HEK293 (cell line): ENCODE data around the gene OSBPL1A.

Source experiments
- GFI1B ChIP-seq: fragments of 450-650 bp; formaldehyde crosslinking; IDR thresholded peaks from 2 replicates; pipeline ENCODE4 v1.5.1; 2016; ENCODE audit warnings: missing biosample characterization, missing genetic modification characterization
- KLF7 ChIP-seq: fragments of 450-650 bp; formaldehyde crosslinking; IDR thresholded peaks from 2 replicates; pipeline ENCODE4 v1.5.1; 2016; ENCODE audit warnings: missing biosample characterization, missing genetic modification characterization, borderline replicate concordance
- OVOL3 ChIP-seq: fragments of 450-650 bp; formaldehyde crosslinking; IDR thresholded peaks from 2 replicates; pipeline ENCODE4 v1.5.1; 2016; ENCODE audit warnings: missing biosample characterization, missing genetic modification characterization
- SP2 ChIP-seq: fragments of 450-650 bp; formaldehyde crosslinking; IDR thresholded peaks from 2 replicates; pipeline ENCODE4 v1.5.1; 2016; ENCODE audit warnings: missing biosample characterization, missing genetic modification characterization
- SP3 ChIP-seq: fragments of 450-650 bp; formaldehyde crosslinking; IDR thresholded peaks from 2 replicates; pipeline ENCODE4 v1.5.1; 2016; ENCODE audit warnings: missing biosample characterization, missing genetic modification characterization
- ZBTB7A ChIP-seq: fragments of 450-650 bp; formaldehyde crosslinking; IDR thresholded peaks from 2 replicates; pipeline ENCODE4 v1.5.1; 2016; ENCODE audit warnings: low read depth, missing biosample characterization, missing genetic modification characterization
- ZBTB8A ChIP-seq: fragments of 450-650 bp; formaldehyde crosslinking; IDR thresholded peaks from 2 replicates; pipeline ENCODE4 v1.5.1; 2016; ENCODE audit warnings: missing biosample characterization, missing genetic modification characterization
- ZNF114 ChIP-seq: fragments of 450-650 bp; formaldehyde crosslinking; IDR thresholded peaks from 2 replicates; pipeline ENCODE4 v1.5.0; 2017; ENCODE audit warnings: missing biosample characterization, missing genetic modification characterization
- ZNF140 ChIP-seq: fragments of 450-650 bp; formaldehyde crosslinking; IDR thresholded peaks from 2 replicates; pipeline ENCODE4 v1.5.1; 2016; ENCODE audit warnings: missing biosample characterization, missing genetic modification characterization
- ZNF175 ChIP-seq: fragments of 450-650 bp; formaldehyde crosslinking; IDR thresholded peaks from 2 replicates; pipeline ENCODE4 v1.5.1; 2016; ENCODE audit warnings: missing biosample characterization, missing genetic modification characterization
- ZNF214 ChIP-seq: fragments of 450-650 bp; formaldehyde crosslinking; IDR thresholded peaks from 2 replicates; pipeline ENCODE4 v1.5.1; 2017; ENCODE audit warnings: missing biosample characterization, mild to moderate bottlenecking, missing genetic modification characterization, borderline replicate concordance
- ZNF324 ChIP-seq: fragments of 450-650 bp; formaldehyde crosslinking; IDR thresholded peaks from 2 replicates; pipeline ENCODE4 v1.5.1; 2016; ENCODE audit warnings: missing biosample characterization, missing genetic modification characterization
- ZNF354C ChIP-seq: fragments of 450-650 bp; formaldehyde crosslinking; IDR thresholded peaks from 2 replicates; pipeline ENCODE4 v1.5.1; 2016; ENCODE audit warnings: missing biosample characterization, missing genetic modification characterization, low read depth, borderline replicate concordance
- ZNF404 ChIP-seq: fragments of 450-650 bp; formaldehyde crosslinking; IDR thresholded peaks from 2 replicates; pipeline ENCODE4 v1.5.1; 2017; ENCODE audit warnings: missing biosample characterization, missing genetic modification characterization
- ZNF416 ChIP-seq: fragments of 450-650 bp; formaldehyde crosslinking; IDR thresholded peaks from 2 replicates; pipeline ENCODE4 v1.5.1; 2016; ENCODE audit warnings: missing biosample characterization, missing genetic modification characterization
- ZNF473 ChIP-seq: fragments of 450-650 bp; formaldehyde crosslinking; IDR thresholded peaks from 2 replicates; pipeline ENCODE4 v1.5.1; 2017; ENCODE audit warnings: missing biosample characterization, missing genetic modification characterization
- ZNF530 ChIP-seq: fragments of 450-650 bp; formaldehyde crosslinking; IDR thresholded peaks from 2 replicates; pipeline ENCODE4 v1.5.1; 2016; ENCODE audit warnings: low read depth, missing biosample characterization, missing genetic modification characterization
- ZNF654 ChIP-seq: fragments of 450-650 bp; formaldehyde crosslinking; IDR thresholded peaks from 2 replicates; pipeline ENCODE4 v1.5.1; 2016; ENCODE audit warnings: low read depth, missing biosample characterization, missing genetic modification characterization
- ZNF677 ChIP-seq: fragments of 450-650 bp; IDR thresholded peaks from 2 replicates; pipeline ENCODE4 v1.5.0; 2018; ENCODE audit warnings: missing biosample characterization, mild to moderate bottlenecking, missing genetic modification characterization, moderate library complexity
- ZNF707 ChIP-seq: fragments of 450-650 bp; formaldehyde crosslinking; IDR thresholded peaks from 2 replicates; pipeline ENCODE4 v1.5.1; 2016; ENCODE audit warnings: missing biosample characterization, missing genetic modification characterization
- ZNF843 ChIP-seq: fragments of 450-650 bp; formaldehyde crosslinking; IDR thresholded peaks from 2 replicates; pipeline ENCODE4 v1.5.1; 2016; ENCODE audit warnings: missing biosample characterization, missing genetic modification characterization
- TF ChIP-seq, protein P1 (sequence below): fragments of 450-650 bp; formaldehyde crosslinking; IDR thresholded peaks from 2 replicates; pipeline ENCODE4 v1.5.1; 2016; ENCODE audit warnings: missing biosample characterization, missing genetic modification characterization
- TF ChIP-seq, protein P2 (sequence below): fragments of 450-650 bp; formaldehyde crosslinking; IDR thresholded peaks from 2 replicates; pipeline ENCODE4 v1.5.1; 2016; ENCODE audit warnings: missing biosample characterization, missing genetic modification characterization
- TF ChIP-seq, protein P3 (sequence below): fragments of 450-650 bp; formaldehyde crosslinking; IDR thresholded peaks from 2 replicates; pipeline ENCODE4 v1.5.1; 2016; ENCODE audit warnings: missing biosample characterization, missing genetic modification characterization
- TF ChIP-seq, protein P4 (sequence below): IDR thresholded peaks from 2 replicates; pipeline ENCODE4 v1.6.1; 2011; ENCODE audit warnings: mild to moderate bottlenecking, low read depth, low read length, borderline replicate concordance
- TF ChIP-seq, protein P5 (sequence below): fragments of 450-650 bp; IDR thresholded peaks from 2 replicates; pipeline ENCODE4 v1.5.1; 2018; ENCODE audit warnings: missing biosample characterization, missing genetic modification characterization
- TF ChIP-seq, protein P6 (sequence below): fragments of 450-650 bp; formaldehyde crosslinking; IDR thresholded peaks from 2 replicates; pipeline ENCODE4 v1.5.1; 2016; ENCODE audit warnings: missing biosample characterization, missing genetic modification characterization, borderline replicate concordance
- TF ChIP-seq, protein P7 (sequence below): fragments of 450-650 bp; formaldehyde crosslinking; IDR thresholded peaks from 2 replicates; pipeline ENCODE4 v1.5.1; 2016; ENCODE audit warnings: missing biosample characterization, missing genetic modification characterization

Gene OSBPL1A

DNA sequence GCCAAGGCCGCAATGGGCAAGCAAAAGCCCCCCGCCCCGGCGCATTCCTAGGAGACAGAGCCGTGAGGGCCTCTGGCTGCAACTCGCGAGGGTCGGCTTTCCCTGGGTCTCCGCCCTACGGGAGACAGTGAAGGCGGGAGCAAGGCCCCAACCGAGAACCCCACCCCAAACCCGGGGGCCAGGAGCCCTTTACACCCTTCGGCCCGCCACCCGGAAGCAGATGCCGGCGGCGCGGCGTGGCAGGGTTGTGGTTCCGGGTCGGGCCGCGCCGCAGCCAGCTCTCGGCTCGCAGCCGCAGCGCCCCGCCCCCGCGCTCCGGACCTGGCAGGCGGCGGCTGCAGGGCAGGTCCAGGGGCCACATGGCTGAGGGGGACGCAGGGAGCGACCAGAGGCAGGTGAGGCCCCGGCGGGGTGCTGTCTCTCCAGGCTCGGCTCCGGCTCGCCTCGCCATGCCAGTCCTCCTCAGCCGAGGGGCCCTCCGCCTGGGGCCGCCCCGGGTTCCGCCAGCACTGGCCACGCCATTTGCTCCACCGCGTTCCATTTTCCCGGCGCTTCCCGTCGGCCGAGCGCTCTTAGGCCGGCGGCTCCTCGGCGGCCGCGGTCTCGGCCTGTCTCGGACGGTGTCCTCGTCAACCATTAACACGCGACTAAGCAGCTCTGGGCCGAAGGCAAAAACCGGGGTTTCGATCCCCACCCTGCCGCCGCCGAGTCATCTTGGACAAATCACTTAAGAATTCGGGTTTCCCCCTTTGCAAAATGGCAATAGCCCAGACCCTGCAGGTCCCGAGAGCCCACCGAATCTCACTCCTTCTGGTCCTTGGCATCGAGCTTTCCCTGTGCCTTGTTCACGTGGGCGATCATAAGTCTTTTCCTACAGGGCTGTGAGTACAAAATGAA is 29.0 kb upstream of the OSBPL1A start, which contains the start of gene IMPACT (continued):
- TF ChIP-seq ZNF214 (no peak), ZNF473 (tag by site-specific recombination) (no peak), ZNF140 (tag by site-specific recombination) (no peak), ZNF654 (tag by site-specific recombination) (no peak), KLF7 (tag by site-specific recombination) (peak; percentile 69; the same call in 1 of the 2 replicates), OVOL3 (tag by site-specific recombination) (no peak; the same call in 1 of the 2 replicates), ZNF354C (no peak), SP3 (tag by site-specific recombination) (peak; percentile 68), ZNF175 (tag by site-specific recombination) (no peak), ZNF404 (tag by site-specific recombination) (no peak; the same call in 1 of the 2 replicates), ZNF530 (tag by site-specific recombination) (peak; percentile 11; the same call in 1 of the 2 replicates), ZNF324 (0 out of 2 replicates have a peak, but pooled peaks have one; percentile 14), ZNF677 (tag by site-specific recombination) (no peak), ZNF114 (tag by site-specific recombination) (no peak), ZNF843 (tag by site-specific recombination) (no peak), ZNF707 (tag by site-specific recombination) (no peak), ZBTB7A (tag by site-specific recombination) (peak; percentile 21; the same call in 1 of the 2 replicates), GFI1B (tag by site-specific recombination) (no peak), ZBTB8A (tag by site-specific recombination) (peak; percentile 94), SP2 (tag by site-specific recombination) (peak; percentile 81), ZNF416 (tag by site-specific recombination) (no peak)
- TF ChIP-seq, protein P1, sequence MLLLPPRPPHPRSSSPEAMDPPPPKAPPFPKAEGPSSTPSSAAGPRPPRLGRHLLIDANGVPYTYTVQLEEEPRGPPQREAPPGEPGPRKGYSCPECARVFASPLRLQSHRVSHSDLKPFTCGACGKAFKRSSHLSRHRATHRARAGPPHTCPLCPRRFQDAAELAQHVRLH (tag by site-specific recombination), result peak; percentile 100
- TF ChIP-seq, protein P2, sequence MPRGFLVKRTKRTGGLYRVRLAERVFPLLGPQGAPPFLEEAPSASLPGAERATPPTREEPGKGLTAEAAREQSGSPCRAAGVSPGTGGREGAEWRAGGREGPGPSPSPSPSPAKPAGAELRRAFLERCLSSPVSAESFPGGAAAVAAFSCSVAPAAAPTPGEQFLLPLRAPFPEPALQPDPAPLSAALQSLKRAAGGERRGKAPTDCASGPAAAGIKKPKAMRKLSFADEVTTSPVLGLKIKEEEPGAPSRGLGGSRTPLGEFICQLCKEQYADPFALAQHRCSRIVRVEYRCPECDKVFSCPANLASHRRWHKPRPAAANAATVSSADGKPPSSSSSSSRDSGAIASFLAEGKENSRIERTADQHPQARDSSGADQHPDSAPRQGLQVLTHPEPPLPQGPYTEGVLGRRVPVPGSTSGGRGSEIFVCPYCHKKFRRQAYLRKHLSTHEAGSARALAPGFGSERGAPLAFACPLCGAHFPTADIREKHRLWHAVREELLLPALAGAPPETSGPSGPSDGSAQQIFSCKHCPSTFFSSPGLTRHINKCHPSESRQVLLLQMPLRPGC (tag by site-specific recombination), result no peak
- TF ChIP-seq, protein P3, sequence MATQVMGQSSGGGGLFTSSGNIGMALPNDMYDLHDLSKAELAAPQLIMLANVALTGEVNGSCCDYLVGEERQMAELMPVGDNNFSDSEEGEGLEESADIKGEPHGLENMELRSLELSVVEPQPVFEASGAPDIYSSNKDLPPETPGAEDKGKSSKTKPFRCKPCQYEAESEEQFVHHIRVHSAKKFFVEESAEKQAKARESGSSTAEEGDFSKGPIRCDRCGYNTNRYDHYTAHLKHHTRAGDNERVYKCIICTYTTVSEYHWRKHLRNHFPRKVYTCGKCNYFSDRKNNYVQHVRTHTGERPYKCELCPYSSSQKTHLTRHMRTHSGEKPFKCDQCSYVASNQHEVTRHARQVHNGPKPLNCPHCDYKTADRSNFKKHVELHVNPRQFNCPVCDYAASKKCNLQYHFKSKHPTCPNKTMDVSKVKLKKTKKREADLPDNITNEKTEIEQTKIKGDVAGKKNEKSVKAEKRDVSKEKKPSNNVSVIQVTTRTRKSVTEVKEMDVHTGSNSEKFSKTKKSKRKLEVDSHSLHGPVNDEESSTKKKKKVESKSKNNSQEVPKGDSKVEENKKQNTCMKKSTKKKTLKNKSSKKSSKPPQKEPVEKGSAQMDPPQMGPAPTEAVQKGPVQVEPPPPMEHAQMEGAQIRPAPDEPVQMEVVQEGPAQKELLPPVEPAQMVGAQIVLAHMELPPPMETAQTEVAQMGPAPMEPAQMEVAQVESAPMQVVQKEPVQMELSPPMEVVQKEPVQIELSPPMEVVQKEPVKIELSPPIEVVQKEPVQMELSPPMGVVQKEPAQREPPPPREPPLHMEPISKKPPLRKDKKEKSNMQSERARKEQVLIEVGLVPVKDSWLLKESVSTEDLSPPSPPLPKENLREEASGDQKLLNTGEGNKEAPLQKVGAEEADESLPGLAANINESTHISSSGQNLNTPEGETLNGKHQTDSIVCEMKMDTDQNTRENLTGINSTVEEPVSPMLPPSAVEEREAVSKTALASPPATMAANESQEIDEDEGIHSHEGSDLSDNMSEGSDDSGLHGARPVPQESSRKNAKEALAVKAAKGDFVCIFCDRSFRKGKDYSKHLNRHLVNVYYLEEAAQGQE (tag by site-specific recombination), result no peak
- TF ChIP-seq, protein P4, sequence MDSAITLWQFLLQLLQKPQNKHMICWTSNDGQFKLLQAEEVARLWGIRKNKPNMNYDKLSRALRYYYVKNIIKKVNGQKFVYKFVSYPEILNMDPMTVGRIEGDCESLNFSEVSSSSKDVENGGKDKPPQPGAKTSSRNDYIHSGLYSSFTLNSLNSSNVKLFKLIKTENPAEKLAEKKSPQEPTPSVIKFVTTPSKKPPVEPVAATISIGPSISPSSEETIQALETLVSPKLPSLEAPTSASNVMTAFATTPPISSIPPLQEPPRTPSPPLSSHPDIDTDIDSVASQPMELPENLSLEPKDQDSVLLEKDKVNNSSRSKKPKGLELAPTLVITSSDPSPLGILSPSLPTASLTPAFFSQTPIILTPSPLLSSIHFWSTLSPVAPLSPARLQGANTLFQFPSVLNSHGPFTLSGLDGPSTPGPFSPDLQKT, result no peak
- TF ChIP-seq, protein P5, sequence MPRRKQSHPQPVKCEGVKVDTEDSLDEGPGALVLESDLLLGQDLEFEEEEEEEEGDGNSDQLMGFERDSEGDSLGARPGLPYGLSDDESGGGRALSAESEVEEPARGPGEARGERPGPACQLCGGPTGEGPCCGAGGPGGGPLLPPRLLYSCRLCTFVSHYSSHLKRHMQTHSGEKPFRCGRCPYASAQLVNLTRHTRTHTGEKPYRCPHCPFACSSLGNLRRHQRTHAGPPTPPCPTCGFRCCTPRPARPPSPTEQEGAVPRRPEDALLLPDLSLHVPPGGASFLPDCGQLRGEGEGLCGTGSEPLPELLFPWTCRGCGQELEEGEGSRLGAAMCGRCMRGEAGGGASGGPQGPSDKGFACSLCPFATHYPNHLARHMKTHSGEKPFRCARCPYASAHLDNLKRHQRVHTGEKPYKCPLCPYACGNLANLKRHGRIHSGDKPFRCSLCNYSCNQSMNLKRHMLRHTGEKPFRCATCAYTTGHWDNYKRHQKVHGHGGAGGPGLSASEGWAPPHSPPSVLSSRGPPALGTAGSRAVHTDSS (tag by site-specific recombination), result no peak; the same call in 1 of the 2 replicates
- TF ChIP-seq, protein P6, sequence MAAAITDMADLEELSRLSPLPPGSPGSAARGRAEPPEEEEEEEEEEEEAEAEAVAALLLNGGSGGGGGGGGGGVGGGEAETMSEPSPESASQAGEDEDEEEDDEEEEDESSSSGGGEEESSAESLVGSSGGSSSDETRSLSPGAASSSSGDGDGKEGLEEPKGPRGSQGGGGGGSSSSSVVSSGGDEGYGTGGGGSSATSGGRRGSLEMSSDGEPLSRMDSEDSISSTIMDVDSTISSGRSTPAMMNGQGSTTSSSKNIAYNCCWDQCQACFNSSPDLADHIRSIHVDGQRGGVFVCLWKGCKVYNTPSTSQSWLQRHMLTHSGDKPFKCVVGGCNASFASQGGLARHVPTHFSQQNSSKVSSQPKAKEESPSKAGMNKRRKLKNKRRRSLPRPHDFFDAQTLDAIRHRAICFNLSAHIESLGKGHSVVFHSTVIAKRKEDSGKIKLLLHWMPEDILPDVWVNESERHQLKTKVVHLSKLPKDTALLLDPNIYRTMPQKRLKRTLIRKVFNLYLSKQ (tag by site-specific recombination), result no peak
- TF ChIP-seq, protein P7, sequence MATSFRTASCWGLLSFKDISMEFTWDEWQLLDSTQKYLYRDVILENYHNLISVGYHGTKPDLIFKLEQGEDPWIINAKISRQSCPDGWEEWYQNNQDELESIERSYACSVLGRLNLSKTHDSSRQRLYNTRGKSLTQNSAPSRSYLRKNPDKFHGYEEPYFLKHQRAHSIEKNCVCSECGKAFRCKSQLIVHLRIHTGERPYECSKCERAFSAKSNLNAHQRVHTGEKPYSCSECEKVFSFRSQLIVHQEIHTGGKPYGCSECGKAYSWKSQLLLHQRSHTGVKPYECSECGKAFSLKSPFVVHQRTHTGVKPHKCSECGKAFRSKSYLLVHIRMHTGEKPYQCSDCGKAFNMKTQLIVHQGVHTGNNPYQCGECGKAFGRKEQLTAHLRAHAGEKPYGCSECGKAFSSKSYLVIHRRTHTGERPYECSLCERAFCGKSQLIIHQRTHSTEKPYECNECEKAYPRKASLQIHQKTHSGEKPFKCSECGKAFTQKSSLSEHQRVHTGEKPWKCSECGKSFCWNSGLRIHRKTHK (tag by site-specific recombination), result no peak
